ENCODE data around the gene CASR.

The CASR gene

GRCh38 chr3:122318620-122319019 lies 135.2 kb downstream of the CASR start (continued):
- TF ChIP-seq ZNF37A (tag by site-specific recombination; IDR thresholded peaks at IDR 0.05): no peak
- no peak for TF ChIP-seq ZNF19 (tag by site-specific recombination; IDR thresholded peaks at IDR 0.05; ENCODE audit: low read depth)
- TF ChIP-seq ZNF155 (tag by site-specific recombination; IDR thresholded peaks at IDR 0.05): no peak
- no peak for TF ChIP-seq ZNF791 (tag by site-specific recombination; IDR thresholded peaks at IDR 0.05)
- no peak for TF ChIP-seq ZBTB17 (tag by site-specific recombination; IDR thresholded peaks at IDR 0.05)

GRCh38 chr3:122322095-122323075 lies 138.9 kb downstream of the CASR start:
- CTCF ChIA-PET: interaction anchor here (0.7 to 1.9 kb wide), 3 partner anchors 14 to 834 kb away, joined by 3 to 7 read pairs (median 5); no protein-coding TSS in a partner anchor
- Histone ChIP-seq H3K9me3 (ENCODE audit: control insufficient read depth, insufficient read depth, low read depth, low read length) (no peaks in the 10 kb centered on the region), H3K4me3 (ENCODE audit: low read depth, low read length) (no peak overlapping the region), H3K36me3 (ENCODE audit: control insufficient read depth in 2 of 2, insufficient read depth in 1 of 2, low read length in 2 of 2) (no peaks in the 10 kb centered on the region), H3K4me1 (ENCODE audit: control insufficient read depth, insufficient read depth, low read length) (no peaks in the 10 kb centered on the region), H3K27ac (ENCODE audit: extremely low read depth, low read depth, low read length) (no peak overlapping the region)
- no peak for TF ChIP-seq ZIC2 (tag by site-specific recombination; IDR thresholded peaks at IDR 0.05)
- POLR2A ChIA-PET: no interaction called here

DNA sequence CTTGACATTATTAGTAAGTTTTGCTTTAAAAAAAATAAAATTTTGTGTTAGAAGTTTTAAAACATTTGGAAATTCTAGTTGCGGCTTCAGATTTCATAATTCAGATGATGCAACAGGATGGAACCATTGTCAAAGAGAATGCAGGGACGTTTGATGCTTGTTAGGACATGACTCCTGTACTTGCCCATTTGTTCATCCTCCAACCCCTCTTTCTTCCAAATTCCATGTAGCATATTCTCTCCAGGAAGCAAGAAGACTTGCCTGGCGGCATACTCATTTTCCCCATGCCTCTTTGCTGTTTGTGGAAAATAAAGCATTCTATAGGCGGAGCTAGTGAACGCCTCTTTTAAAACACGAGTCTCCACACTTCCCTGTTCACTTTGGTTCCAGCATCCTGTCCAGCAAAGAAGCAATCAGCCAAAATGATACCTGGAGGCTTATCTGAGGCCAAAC lies 141.4 kb downstream of the CASR start, which contains the start of gene CSTA:
CSTA (plus strand) TSS at position 378 of the 453 bp plus-strand sequence; CDS start at position 423, 45 bp downstream.
- TF ChIP-seq ZBTB1 (tag by site-specific recombination; IDR thresholded peaks at IDR 0.05) (no peak), PRDM10 (tag by site-specific recombination; IDR thresholded peaks at IDR 0.05) (peak; percentile 90), ZFHX2 (tag by site-specific recombination; conservative IDR thresholded peaks at IDR 0.05) (no peak)
- Histone ChIP-seq H3K4me1 (ENCODE audit: control insufficient read depth, insufficient read depth, low read length) (no peaks in the 10 kb centered on the region), H3K27ac (ENCODE audit: extremely low read depth, low read depth, low read length) (no peak within 1 kb of the TSS), H3K9me3 (ENCODE audit: control insufficient read depth, insufficient read depth, low read depth, low read length) (no peaks in the 10 kb centered on the region), H3K4me3 (ENCODE audit: low read depth, low read length) (no peak within 1 kb of the TSS), H3K36me3 (ENCODE audit: control insufficient read depth in 2 of 2, insufficient read depth in 1 of 2, low read length in 2 of 2) (no peaks in the 10 kb centered on the region)
- ChIA-PET CTCF (interaction anchor here (0.6 kb wide), 1 partner anchor 1381 kb away, joined by 3 read pairs; no protein-coding TSS in a partner anchor), POLR2A (no interaction called here)

DNA sequence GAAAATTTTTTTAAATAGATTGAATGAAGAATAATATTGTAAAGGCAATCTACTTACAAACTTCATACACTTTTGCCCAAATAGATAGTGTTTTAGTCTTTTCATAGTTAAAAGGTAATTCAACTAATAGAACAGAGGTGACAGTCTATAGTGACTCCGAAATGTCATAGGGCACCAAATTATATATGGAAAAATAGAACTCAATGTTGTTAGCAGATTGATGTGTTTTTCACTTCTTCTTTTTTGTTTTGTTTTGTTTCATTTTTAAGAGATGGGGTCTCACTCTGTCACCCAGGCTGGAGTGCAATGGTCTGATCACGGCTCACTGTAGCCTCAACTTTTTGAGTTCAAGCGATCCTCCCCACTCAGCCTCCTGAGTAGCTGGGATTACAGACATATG lies 142.3 kb downstream of the CASR start:
- POLR2A ChIA-PET: no interaction called here
- H3K36me3 ChIP-seq (ENCODE audit: control insufficient read depth in 2 of 2, insufficient read depth in 1 of 2, low read length in 2 of 2): no peaks in the 10 kb centered on the region
- H3K27ac ChIP-seq (ENCODE audit: extremely low read depth, low read depth, low read length): no peak overlapping the region
- H3K4me3 ChIP-seq (ENCODE audit: low read depth, low read length): no peak overlapping the region
- TF ChIP-seq ZNF513 (tag by site-specific recombination; IDR thresholded peaks at IDR 0.05): no peak
- no peak for TF ChIP-seq ZNF121 (tag by site-specific recombination; IDR thresholded peaks at IDR 0.05)
- TF ChIP-seq, protein P1, sequence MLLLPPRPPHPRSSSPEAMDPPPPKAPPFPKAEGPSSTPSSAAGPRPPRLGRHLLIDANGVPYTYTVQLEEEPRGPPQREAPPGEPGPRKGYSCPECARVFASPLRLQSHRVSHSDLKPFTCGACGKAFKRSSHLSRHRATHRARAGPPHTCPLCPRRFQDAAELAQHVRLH (tag by site-specific recombination; IDR thresholded peaks at IDR 0.05): no peak
- no peak for TF ChIP-seq SP3 (tag by site-specific recombination; IDR thresholded peaks at IDR 0.05)
- no peak for TF ChIP-seq ZNF677 (tag by site-specific recombination; IDR thresholded peaks at IDR 0.05)
- no peak for TF ChIP-seq BCL11B (tag by site-specific recombination; IDR thresholded peaks at IDR 0.05; ENCODE audit: low read depth)
- TF ChIP-seq ZNF626 (tag by site-specific recombination; IDR thresholded peaks at IDR 0.05): no peak
- TF ChIP-seq ZNF138 (tag by site-specific recombination; IDR thresholded peaks at IDR 0.05; ENCODE audit: borderline replicate concordance): no peak
- TF ChIP-seq, protein P2, sequence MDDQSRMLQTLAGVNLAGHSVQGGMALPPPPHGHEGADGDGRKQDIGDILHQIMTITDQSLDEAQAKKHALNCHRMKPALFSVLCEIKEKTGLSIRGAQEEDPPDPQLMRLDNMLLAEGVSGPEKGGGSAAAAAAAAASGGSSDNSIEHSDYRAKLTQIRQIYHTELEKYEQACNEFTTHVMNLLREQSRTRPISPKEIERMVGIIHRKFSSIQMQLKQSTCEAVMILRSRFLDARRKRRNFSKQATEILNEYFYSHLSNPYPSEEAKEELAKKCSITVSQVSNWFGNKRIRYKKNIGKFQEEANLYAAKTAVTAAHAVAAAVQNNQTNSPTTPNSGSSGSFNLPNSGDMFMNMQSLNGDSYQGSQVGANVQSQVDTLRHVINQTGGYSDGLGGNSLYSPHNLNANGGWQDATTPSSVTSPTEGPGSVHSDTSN (CRISPR knock-in tag; IDR thresholded peaks at IDR 0.05): no peak
- no peaks in the 10 kb centered on the region for H3K9me3 ChIP-seq (ENCODE audit: control insufficient read depth, insufficient read depth, low read depth, low read length)
- CTCF ChIA-PET: interaction anchor here (0.8 kb wide), 1 partner anchor 13 kb away, joined by 3 read pairs; no protein-coding TSS in a partner anchor
- no peaks in the 10 kb centered on the region for H3K4me1 ChIP-seq (ENCODE audit: control insufficient read depth, insufficient read depth, low read length)
